Epithelial cell of prostate (primary cell): ENCODE measurements around the gene ZNF343.
"Not testable (repeated sequence)": the region's sequence is repeated elsewhere in the genome, so short reads cannot be mapped to it uniquely, and the experiment has no call there.

Experiments
- DNase-seq: peaks from one replicate; pipeline ENCODE4 v3.0.0-alpha.2; 2011; ENCODE audit warnings: low read depth, low spot score
- H3K27ac ChIP-seq: fragments of 450-650 bp; 2 replicates; pipeline ENCODE4 v1.5.1; 2017; ENCODE audit warnings: mild to moderate bottlenecking

ZNF343 gene

DNA sequence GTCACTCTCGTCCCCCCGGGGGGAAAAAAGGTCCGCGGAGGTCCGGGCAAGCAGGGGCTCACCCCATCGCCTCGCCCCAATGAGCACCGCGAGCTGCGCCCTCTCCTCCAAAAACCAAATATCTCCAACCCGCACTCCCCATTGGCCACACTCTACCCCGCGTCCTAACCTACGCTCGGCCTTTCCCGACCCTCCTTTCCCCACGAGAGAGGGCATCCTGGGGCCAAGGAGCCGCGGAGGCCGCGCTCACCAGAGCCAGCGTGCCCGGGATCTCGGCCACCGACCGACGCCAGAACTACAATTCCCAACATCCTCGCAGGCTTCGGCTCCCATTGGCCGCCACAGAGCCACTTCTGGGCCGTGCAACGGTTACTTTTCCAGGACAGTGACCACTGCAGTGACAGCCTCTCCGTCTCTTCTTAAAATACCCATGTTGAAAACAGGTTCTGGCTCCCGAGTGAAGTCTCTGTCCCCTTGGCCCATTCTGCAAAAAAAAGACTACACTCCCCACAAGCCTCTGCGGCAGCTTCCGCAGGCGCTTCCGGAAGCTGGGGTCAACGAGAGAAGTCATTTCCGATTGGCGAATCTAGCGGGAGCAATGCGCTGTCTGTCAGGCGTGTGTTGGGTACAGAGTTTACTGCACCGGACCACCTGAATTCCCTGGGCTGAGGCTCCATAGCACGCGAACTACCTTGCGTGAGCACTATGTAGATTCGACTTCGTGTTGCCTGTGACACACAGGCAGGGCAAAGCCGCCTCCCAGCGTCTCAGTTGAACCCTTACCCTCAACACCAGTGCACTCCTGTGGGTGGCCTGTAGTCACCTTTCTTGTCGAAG, at the start of gene ZNF343:
TSS of gene ZNF343 (minus strand) at position 285 of the 837 bp plus-strand sequence. CDS start 15,020 bp downstream, outside the sequence.
- peak within 1 kb of the TSS; percentile 50 for H3K27ac ChIP-seq
- peak; percentile 27 for DNase-seq

DNA sequence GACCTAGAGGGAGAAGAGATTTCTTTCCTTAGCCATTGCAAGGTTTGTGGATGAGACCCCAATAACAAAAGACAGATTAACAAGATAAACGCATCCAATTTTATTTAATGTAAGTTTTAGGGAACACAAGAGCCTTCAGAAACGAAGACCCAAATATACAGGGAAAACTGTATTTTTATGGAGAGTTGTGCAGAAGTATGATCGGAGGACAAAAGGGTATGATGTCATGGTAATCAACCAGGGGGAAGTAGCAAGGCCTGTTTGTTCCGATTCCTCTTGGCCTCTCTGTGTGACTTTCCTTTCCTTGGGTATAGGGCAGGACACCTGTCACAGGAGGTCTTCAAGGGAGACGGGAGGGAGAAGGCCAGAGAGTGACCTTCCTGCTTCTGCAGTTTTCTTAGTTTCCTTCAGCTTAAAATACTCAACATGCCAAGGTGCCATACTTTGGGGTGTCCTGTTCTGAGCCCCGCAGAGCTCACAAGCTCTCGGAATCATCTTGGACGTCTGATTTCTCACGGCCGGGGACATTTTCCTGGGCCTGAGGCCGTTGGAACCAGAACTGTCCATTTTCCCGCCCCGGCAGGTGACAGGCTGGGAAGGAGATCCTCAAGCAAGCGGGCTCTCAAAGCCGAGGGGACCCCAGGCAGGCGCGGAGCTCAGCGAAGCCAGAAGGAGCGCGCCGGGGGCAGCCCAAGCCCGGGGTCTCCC, 49.3 kb upstream of the ZNF343 start:
- no peak for DNase-seq
- H3K27ac ChIP-seq, result no peak overlapping the region

DNA sequence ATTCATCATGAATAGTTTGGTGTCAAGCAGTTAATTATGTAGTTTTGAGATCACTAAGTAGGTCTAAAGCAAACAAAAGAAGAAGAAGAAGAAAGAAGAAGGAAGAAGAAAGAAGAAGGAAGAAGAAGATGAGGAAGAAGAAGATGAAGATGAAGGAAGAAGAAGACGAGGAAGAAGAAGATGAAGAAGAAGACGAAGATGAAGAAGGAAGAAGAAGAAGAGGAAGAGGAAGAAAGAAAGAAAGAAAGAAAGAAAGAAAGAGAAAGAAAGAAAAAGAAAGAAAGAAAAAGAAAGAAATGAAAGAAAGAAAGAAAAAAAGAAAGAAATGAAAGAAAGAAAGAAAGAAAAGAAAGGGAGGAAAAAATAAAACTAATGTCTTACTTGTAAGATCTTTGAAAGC, 36.9 kb upstream of the ZNF343 start:
- H3K27ac ChIP-seq, result no peak overlapping the region
- DNase-seq, result no peak

DNA sequence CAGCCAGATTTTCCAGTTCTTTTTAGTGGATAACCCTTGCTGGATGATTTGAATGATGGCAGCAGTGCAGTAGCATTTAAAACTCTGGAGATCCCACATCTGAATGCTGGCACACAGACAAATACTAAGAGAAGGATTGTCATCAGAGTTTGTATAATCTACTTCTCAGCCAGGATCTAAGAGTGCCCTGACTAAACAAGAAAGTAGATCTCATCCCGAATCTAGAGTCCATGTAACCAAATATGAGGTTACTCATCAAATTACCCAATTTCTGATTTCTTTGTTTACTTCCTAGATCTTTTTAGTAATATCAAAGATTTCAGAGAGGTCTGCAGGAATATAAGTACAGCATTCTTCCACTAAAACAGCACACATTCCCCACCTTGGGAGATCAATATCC, 35.5 kb upstream of the ZNF343 start:
- DNase-seq, result no peak
- H3K27ac ChIP-seq, result no peak overlapping the region

- DNase-seq, result no peak
- no peak overlapping the region for H3K27ac ChIP-seq
Observed at GRCh38 chr20:2542361-2542760, 33.6 kb upstream of the ZNF343 start.

GRCh38 chr20:2541940-2542339, 33.2 kb upstream of the ZNF343 start:
- no peak overlapping the region for H3K27ac ChIP-seq
- no peak for DNase-seq

DNA sequence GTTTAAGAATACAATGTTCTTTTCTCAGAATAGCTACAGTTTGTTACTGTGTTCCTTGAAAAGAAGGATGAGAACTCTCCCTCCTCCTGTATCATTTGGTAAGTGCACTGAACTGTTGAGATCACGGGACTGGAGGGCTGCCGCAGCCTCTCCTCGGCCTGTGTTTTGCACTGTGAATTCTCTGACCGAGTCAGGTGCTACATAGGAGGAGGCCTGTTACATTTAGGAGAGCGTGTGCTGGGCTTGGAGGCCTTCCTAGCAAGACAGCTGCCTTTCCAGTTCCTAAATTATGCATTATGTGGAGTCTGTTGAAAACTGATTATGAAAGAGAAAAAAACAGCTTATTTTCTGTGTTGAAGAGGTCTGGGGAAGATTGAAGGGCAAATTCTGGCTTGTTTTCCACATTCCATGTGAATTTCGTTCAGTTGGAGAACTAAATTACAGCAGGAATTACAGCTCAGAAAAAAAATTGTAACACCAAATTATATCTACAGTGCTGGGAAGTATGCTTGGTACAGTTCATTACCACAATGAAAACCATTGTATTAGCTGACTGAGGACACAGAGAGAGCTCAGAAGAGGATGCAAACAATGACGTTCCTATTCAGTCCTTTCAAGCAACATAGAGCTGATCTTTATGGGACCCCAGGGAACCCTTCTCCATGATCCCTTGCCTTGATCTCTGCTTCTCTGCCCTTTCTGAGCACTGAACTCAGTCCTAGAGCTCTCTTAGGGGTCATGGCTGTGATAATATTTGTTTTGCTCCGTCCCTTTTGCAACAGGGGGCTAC, 30.4 kb upstream of the ZNF343 start:
- DNase-seq, result no peak
- no peak overlapping the region for H3K27ac ChIP-seq

DNA sequence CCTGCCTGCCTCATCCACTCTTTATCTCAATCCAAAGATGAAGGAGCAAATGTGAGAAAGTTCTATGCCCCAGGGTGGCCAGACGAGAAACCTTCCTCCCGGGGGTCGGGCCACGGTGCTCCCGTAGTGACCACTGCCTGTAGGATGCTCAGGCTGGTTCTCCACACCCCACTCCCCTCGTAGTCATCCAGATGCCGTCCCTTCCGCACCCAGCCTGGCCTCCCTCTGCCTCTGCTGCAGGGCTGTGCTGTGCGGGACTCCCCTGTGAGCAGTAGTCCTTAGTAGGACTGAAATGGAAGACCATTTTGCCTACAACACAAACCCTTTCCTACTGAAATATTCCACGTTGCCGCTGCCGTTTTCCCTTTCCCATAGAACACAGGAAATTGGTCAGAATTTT, 29.6 kb upstream of the ZNF343 start:
- H3K27ac ChIP-seq, result no peak overlapping the region
- no peak for DNase-seq

DNA sequence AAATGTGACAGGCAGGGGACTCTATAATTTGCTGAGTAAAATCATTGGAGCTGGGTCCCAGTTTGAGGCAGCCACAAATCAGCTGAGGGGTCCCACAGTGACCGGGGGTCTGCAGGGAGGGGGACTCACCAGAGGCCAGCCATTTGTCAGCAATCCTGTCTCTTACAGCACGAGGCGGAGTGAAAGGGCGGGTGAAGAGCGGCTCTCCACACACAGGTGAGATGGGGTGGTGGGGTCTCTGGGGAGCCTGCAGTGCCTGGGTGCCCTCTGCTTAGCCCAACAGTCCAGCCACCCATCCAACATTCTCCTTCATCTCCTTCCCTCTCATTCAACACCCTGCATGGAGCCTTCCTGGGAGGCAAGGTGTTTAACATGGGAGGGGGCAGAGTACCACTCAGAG, 28.4 kb upstream of the ZNF343 start:
- DNase-seq, result no peak
- H3K27ac ChIP-seq, result no peak overlapping the region

DNA sequence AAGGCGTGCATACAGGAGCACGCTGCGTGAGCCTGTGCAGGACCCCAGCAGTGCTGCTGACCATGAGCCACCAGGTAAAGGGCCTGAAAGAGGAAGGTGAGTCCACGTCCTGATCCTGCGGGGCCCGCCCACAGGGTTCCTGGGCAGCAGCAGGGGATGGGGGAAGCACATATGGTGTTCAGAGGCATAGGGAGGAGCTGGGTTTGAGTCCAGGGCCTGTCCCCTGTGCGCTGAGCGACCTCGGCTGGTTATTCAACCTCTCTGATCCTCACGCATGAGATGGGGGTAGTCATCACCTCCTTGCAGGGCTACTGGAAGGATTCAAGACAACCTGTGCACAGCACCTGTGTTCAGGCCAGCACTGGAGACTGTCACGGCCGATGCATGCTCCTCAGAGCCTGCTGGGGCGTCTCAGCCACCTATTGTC, 27.9 kb upstream of the ZNF343 start, which contains the start of gene TMC2:
TSS of gene TMC2 (plus strand) at position 14 of the 427 bp plus-strand sequence. CDS start at position 63, 49 bp downstream.
- no peak within 1 kb of the TSS for H3K27ac ChIP-seq
- no peak for DNase-seq

- no peak for DNase-seq
- no peak overlapping the region for H3K27ac ChIP-seq
Observed at GRCh38 chr20:2535711-2536559, 27.2 kb upstream of the ZNF343 start.

- H3K27ac ChIP-seq, result no peak overlapping the region
- DNase-seq, result no peak
Observed at GRCh38 chr20:2533118-2533517, 24.4 kb upstream of the ZNF343 start.

DNA sequence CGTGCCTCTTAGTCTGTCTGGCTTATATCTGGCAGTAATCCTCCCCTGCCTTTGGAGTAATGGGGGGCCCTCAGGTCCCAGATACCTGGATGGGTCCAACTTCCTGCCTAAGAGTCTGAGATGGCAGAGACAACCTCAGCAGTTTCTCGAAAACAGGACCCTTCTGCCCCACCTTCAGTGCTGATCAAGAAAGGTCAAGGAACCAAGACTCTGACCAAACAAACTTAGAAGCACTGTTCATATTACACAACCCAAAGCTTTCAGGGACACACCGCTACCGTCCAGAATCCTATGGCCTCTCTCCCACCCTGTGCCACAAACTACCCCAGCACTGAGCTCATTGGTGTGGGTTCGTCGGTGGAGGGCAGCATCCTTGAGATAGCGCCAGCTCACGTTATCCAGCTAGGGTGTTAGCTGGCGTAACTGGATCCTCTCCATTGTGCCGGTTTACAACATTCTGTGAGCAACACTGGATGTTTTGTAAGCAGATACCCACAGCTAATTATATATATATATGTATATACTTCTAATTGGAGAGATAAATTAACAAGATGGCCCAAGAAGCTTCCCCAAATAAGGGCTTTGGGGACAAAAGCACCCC, 20.1 kb upstream of the ZNF343 start:
- no peak for DNase-seq

DNA sequence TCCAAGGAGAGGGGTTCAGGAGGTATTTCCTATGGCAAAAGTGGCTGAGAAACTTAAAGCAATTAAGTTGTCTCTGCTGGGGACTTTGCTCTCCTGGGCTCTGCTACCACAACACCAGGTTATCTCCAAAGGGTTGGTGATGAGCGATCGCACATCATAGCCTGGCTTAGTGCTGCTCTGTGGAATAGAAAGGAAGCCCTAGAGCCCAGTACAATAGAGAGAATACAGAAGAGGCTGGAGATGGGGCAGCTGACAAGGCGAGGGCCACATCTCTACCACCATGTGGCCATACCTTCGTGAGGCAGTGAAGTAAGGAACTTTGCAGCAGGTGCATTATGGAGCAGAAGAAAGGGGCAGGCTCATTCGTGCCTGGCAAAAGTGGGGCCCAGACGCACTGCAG, 19.0 kb upstream of the ZNF343 start:
- no peak overlapping the region for H3K27ac ChIP-seq
- DNase-seq, result no peak

More for the DNA sequence above, 20.1 kb upstream of the ZNF343 start:
- no peak overlapping the region for H3K27ac ChIP-seq

- H3K27ac ChIP-seq, DNase-seq: not testable (repeated sequence)
Observed at GRCh38 chr20:2526218-2526583, 17.5 kb upstream of the ZNF343 start.

GRCh38 chr20:2524709-2525506, 16.2 kb upstream of the ZNF343 start:
- no peak overlapping the region for H3K27ac ChIP-seq
- no peak for DNase-seq

DNA sequence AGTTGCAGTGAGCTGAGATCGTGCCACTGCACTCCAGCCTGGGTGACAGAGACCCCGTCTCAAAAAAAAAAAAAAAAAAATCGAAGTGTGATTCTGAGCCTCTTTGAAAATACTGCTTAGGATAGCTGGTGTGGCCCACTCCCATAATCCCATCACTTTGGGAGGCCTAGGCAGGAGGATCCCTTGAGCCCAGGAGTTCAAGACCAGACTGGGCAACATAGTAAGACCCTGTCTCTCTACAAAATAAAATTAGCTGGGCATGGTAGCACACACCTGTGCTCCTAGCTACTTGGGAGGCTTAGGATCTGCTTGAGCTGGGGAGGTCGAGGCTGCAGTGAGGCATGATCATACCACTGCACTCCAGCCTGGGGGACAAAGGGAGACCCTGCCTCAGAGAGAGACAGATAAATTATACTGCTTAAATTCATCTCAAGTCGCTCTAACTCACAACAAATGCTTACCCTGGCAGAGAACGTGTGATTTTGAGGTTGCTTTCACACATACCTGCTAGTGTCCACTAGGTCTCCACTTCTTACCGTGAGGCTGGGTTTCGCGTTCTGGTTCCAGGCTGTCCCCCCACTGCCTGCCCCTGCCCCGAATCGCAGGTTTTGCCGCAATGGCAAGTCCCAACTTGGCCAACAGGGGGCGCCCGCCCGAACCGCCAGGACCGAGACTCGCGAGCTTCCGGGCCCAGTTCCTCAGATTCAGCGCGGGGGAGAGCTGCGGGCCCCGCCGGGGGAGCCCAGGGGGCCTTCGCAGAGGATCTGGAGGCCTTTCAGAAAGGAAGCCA, 15.4 kb upstream of the ZNF343 start:
- H3K27ac ChIP-seq, result no peak overlapping the region
- no peak for DNase-seq
